ENCODE measurements around the gene GMEB1. TPM values are rescaled to one million over a fixed set of nuclear protein-coding genes. Genes with fewer than 3 reads are reported as not detected.
"Not testable (repeated sequence)": the region's sequence is repeated elsewhere in the genome, so short reads cannot be mapped to it uniquely, and the experiment has no call there.

GMEB1 gene
- total RNA-seq, 1 donor from 2014 or later = 17.9 TPM

- H3K27ac Mint-ChIP-seq (ENCODE audit: unreplicated experiment) = no peak overlapping the region
- no peak for TF ChIP-seq CTCF (IDR thresholded peaks at IDR 0.05)
- H3K9me3 Mint-ChIP-seq (ENCODE audit: unreplicated experiment) = no peaks in the 10 kb centered on the region
- no peak overlapping the region for H3K4me3 Mint-ChIP-seq (ENCODE audit: unreplicated experiment)
- H3K27me3 Mint-ChIP-seq (ENCODE audit: unreplicated experiment) = no peaks in the 10 kb centered on the region
- no peak for DNase-seq (ENCODE audit: extremely low spot score, unreplicated experiment)
- no peaks in the 10 kb centered on the region for H3K36me3 Mint-ChIP-seq (ENCODE audit: unreplicated experiment)
- H3K4me1 Mint-ChIP-seq (ENCODE audit: unreplicated experiment) = peaks cover 6% of the 10 kb centered on the region
These were observed 4.6 kb upstream of the GMEB1 start for GRCh38 chr1:28663871-28664470.

GRCh38 chr1:28666806-28667205 lies 1.8 kb upstream of the GMEB1 start:
- no peak overlapping the region for H3K4me3 Mint-ChIP-seq (ENCODE audit: unreplicated experiment)
- peaks cover 18% of the 10 kb centered on the region for H3K4me1 Mint-ChIP-seq (ENCODE audit: unreplicated experiment)
- H3K9me3 Mint-ChIP-seq (ENCODE audit: unreplicated experiment) = no peaks in the 10 kb centered on the region
- no peaks in the 10 kb centered on the region for H3K27me3 Mint-ChIP-seq (ENCODE audit: unreplicated experiment)
- TF ChIP-seq CTCF (IDR thresholded peaks at IDR 0.05) = no peak
- no peak for DNase-seq (ENCODE audit: extremely low spot score, unreplicated experiment)
- peaks cover 3% of the 10 kb centered on the region for H3K36me3 Mint-ChIP-seq (ENCODE audit: unreplicated experiment)
- peak overlapping the region; percentile 41 for H3K27ac Mint-ChIP-seq (ENCODE audit: unreplicated experiment)

GRCh38 chr1:28668956-28669723 lies 556 bp downstream of the GMEB1 start:
- H3K4me3 Mint-ChIP-seq (ENCODE audit: unreplicated experiment) = peak overlapping the region; percentile 92
- H3K27me3 Mint-ChIP-seq (ENCODE audit: unreplicated experiment) = no peaks in the 10 kb centered on the region
- DNase-seq (ENCODE audit: extremely low spot score, unreplicated experiment) = peak; percentile 86
- peak overlapping the region; percentile 99 for H3K27ac Mint-ChIP-seq (ENCODE audit: unreplicated experiment)
- no peaks in the 10 kb centered on the region for H3K9me3 Mint-ChIP-seq (ENCODE audit: unreplicated experiment)
- H3K4me1 Mint-ChIP-seq (ENCODE audit: unreplicated experiment) = peaks cover 18% of the 10 kb centered on the region
- no peak for TF ChIP-seq CTCF (IDR thresholded peaks at IDR 0.05)
- H3K36me3 Mint-ChIP-seq (ENCODE audit: unreplicated experiment) = peaks cover 3% of the 10 kb centered on the region

- Mint-ChIP-seq H3K4me3 (ENCODE audit: unreplicated experiment) (no peak overlapping the region), H3K4me1 (ENCODE audit: unreplicated experiment) (peaks cover 28% of the 10 kb centered on the region), H3K36me3 (ENCODE audit: unreplicated experiment) (peaks cover 3% of the 10 kb centered on the region), H3K27ac (ENCODE audit: unreplicated experiment) (no peak overlapping the region), H3K9me3 (ENCODE audit: unreplicated experiment) (no peaks in the 10 kb centered on the region), H3K27me3 (ENCODE audit: unreplicated experiment) (no peaks in the 10 kb centered on the region)
- no peak for TF ChIP-seq CTCF (IDR thresholded peaks at IDR 0.05)
- DNase-seq (ENCODE audit: extremely low spot score, unreplicated experiment) = no peak
These were observed 2.7 kb downstream of the GMEB1 start for GRCh38 chr1:28671254-28671780.

GRCh38 chr1:28672971-28673370 lies 4.4 kb downstream of the GMEB1 start:
- not testable (repeated sequence) for H3K36me3 Mint-ChIP-seq (ENCODE audit: unreplicated experiment); H3K9me3 Mint-ChIP-seq (ENCODE audit: unreplicated experiment); H3K4me3 Mint-ChIP-seq (ENCODE audit: unreplicated experiment); DNase-seq (ENCODE audit: extremely low spot score, unreplicated experiment); H3K27ac Mint-ChIP-seq (ENCODE audit: unreplicated experiment); H3K27me3 Mint-ChIP-seq (ENCODE audit: unreplicated experiment)
- H3K4me1 Mint-ChIP-seq (ENCODE audit: unreplicated experiment) = peaks cover 27% of the 10 kb centered on the region
